Caco-2 (cell line): ENCODE measurements around the gene TSPAN12. TPM values are rescaled to one million over a fixed set of nuclear protein-coding genes. Genes with fewer than 3 reads are reported as not detected.

Source experiments
- BruUV-seq: library from RNA; stranded (reverse); fragments of 400-500 nt; replicated peaks from 2 replicates; lab custom pipeline; 2021; lab: Mats Ljungman, UMichigan
- CTCF ChIA-PET: fragments of 300-600 bp; sonication (Branson Sonifier 250); formaldehyde crosslinking; loops from one replicate; lab custom pipeline; 2022; ENCODE audit warnings: antibody characterized with exemption; lab: Charles Lee
- POLR2A ChIA-PET: fragments of 300-600 bp; sonication (Branson Sonifier 250); formaldehyde crosslinking; loops from one replicate; lab custom pipeline; 2022; ENCODE audit warnings: antibody characterized with exemption; lab: Charles Lee
- DNase-seq, 2 experiments: peaks; one replicate each; pipeline versions ENCODE4 v3.0.0 to v3.0.0-alpha.2; 2020 to 2022
- H3K27me3 ChIP-seq: replicated peaks from 2 replicates; pipeline ENCODE4 v1.6.0; 2011; ENCODE audit warnings: low read length; ENCODE audit not compliant: control insufficient read depth, insufficient read depth
- H3K36me3 ChIP-seq: 2 replicates; pipeline ENCODE4 v1.5.1; 2011; ENCODE audit warnings: low read length; ENCODE audit not compliant: control insufficient read depth, insufficient read depth
- H3K4me1 ChIP-seq: fragments of 250-450 bp; sonication (Bioruptor Pico); 2 replicates; pipeline ENCODE4 v1.5.1; 2020; ENCODE audit warnings: mild to moderate bottlenecking
- H3K4me3 ChIP-seq: 2 replicates; pipeline ENCODE4 v1.5.1; 2011; ENCODE audit warnings: low read depth, mild to moderate bottlenecking, control low read depth, low read length
- H3K9me3 ChIP-seq: fragments of 250-450 bp; sonication (Bioruptor Pico); 2 replicates; pipeline ENCODE4 v1.5.1; 2020; ENCODE audit warnings: mild to moderate bottlenecking, moderate library complexity
- H3K27ac Mint-ChIP-seq: one replicate; pipeline ENCODE4 v1.8.0; 2022; ENCODE audit warnings: mixed read lengths; ENCODE audit not compliant: unreplicated experiment
- H3K27me3 Mint-ChIP-seq: one replicate; pipeline ENCODE4 v1.8.0; 2022; ENCODE audit warnings: mixed read lengths; ENCODE audit not compliant: insufficient read depth, unreplicated experiment
- H3K36me3 Mint-ChIP-seq: one replicate; pipeline ENCODE4 v1.8.0; 2022; ENCODE audit warnings: mild to moderate bottlenecking, mixed read lengths; ENCODE audit not compliant: insufficient read depth, unreplicated experiment
- H3K4me1 Mint-ChIP-seq: one replicate; pipeline ENCODE4 v1.8.0; 2022; ENCODE audit warnings: low read depth, mixed read lengths; ENCODE audit not compliant: unreplicated experiment
- H3K4me3 Mint-ChIP-seq: one replicate; pipeline ENCODE4 v1.8.0; 2022; ENCODE audit warnings: mild to moderate bottlenecking, moderate library complexity, mixed read lengths; ENCODE audit not compliant: unreplicated experiment
- H3K9me3 Mint-ChIP-seq: one replicate; pipeline ENCODE4 v1.8.0; 2022; ENCODE audit warnings: mixed read lengths; ENCODE audit not compliant: unreplicated experiment
- intact Hi-C: fragments of 100-400 bp; cut with micrococcal nuclease; formaldehyde crosslinking; loops from one replicate; pipeline ENCODE4 v1.10.0; 2022; ENCODE audit not compliant: unreplicated experiment
- total RNA-seq: library from RNA; stranded (reverse); gene quantifications from 2 replicates; pipeline ENCODE4 v1.2.3, GENCODE V29; 2022
- TF ChIP-seq, protein P1 (sequence below), 2 experiments: fragments of 200-600 bp in 1 of 2; IDR thresholded peaks; 1 replicate in 1 of 2; 2 replicates in 1 of 2; pipeline versions ENCODE4 v1.5.1 to v1.8.0; 2011 to 2022; ENCODE audit warnings: antibody characterized with exemption in 1 of 2, control low read depth in 1 of 2, inconsistent platforms in 1 of 2, low read depth in 1 of 2, low read length in 1 of 2, mild to moderate bottlenecking in 1 of 2, moderate library complexity in 1 of 2; ENCODE audit not compliant: insufficient read depth in 1 of 2, severe bottlenecking in 1 of 2, unreplicated experiment in 1 of 2

The TSPAN12 gene
- total RNA-seq, 1 experiment from 2014 or later = 4.1 TPM

DNA sequence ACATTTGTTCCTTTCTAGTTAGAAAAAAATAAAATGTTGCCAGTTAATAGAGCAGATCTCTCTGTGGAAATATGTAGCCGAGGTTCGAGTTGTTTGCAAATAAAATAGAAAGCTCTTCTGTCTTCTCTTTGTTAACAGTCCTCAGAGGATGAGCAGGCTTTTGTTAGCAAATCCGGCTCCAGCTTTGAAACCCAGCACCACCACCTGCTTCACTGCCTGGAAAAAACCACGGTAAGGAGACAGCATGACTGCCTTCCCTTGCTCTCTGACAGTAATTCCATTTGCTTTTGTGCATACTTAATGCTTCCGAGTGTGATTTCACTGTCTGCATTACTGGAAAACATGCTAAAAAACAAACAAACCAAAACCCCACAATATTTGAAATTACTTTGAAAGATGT is 115.6 kb downstream of the TSPAN12 start:
- Histone ChIP-seq H3K27me3 (no peaks in the 10 kb centered on the region), H3K36me3 (no peaks in the 10 kb centered on the region), H3K4me3 (no peak overlapping the region), H3K4me1 (no peaks in the 10 kb centered on the region), H3K9me3 (no peaks in the 10 kb centered on the region)
- Mint-ChIP-seq H3K27ac (no peak overlapping the region), H3K36me3 (no peaks in the 10 kb centered on the region), H3K4me1 (no peaks in the 10 kb centered on the region), H3K4me3 (no peak overlapping the region), H3K9me3 (no peaks in the 10 kb centered on the region), H3K27me3 (peaks cover 12% of the 10 kb centered on the region)
- TF ChIP-seq, protein P1, sequence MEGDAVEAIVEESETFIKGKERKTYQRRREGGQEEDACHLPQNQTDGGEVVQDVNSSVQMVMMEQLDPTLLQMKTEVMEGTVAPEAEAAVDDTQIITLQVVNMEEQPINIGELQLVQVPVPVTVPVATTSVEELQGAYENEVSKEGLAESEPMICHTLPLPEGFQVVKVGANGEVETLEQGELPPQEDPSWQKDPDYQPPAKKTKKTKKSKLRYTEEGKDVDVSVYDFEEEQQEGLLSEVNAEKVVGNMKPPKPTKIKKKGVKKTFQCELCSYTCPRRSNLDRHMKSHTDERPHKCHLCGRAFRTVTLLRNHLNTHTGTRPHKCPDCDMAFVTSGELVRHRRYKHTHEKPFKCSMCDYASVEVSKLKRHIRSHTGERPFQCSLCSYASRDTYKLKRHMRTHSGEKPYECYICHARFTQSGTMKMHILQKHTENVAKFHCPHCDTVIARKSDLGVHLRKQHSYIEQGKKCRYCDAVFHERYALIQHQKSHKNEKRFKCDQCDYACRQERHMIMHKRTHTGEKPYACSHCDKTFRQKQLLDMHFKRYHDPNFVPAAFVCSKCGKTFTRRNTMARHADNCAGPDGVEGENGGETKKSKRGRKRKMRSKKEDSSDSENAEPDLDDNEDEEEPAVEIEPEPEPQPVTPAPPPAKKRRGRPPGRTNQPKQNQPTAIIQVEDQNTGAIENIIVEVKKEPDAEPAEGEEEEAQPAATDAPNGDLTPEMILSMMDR (IDR thresholded peaks at IDR 0.05; ENCODE audit: insufficient read depth in 1 of 2, low read depth in 1 of 2, low read length in 1 of 2, severe bottlenecking in 1 of 2, unreplicated experiment in 1 of 2) = no peak
- ChIA-PET CTCF (no interaction called here), POLR2A (no interaction called here)
- intact Hi-C loops = no loop called here
- BruUV-seq = no TSS peak
- DNase-seq = no peak

DNA sequence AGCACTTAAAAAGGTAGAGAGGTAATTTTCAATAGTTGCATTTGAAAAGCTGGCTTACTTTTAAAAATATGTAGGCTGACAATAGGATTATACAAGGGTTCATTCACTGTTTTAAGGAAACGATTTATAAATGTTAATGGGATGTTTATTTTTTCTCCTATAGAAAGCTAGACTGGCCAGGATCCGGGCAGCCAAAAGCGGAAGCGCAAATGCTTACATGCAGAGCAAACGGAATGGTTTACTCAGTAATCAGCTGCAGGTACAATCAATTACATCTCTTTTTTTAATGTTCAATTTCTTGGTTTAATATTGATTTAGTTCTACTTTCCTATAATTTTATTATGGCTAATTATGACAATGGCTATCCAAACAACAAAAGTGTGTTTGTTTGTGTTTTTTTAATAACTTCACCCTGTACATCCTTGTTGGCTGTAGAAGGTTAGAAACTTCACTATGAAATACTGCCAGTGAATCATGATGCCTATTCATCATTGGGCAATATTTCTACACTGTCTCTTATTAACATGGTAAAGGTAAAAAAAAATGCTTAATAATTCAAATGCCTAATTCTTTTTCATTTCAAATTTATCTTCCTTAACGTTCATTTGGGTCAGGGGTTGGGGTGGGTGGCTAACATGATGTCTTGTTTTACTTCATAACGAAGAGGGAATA is 116.4 kb downstream of the TSPAN12 start:
- no peak overlapping the region for H3K27ac Mint-ChIP-seq

DNA sequence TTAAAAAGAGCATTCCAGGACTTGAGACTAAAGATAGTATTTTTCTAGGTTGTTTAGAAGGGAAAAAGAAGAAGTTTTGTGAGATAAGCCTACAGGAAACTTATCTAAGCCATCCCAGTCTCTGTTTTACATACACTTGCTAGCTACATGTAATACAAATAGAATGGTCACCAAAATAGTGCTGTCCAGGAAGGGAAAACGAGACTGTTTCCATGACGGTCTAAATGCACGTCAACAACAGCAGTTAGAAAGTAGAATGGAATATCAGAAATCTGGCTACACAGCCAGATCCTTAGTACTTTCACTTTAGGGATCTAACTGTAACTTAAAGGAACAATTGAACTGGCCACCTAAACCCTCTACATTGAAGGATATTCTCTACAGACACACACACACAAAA is 117.6 kb downstream of the TSPAN12 start:
- no peaks in the 10 kb centered on the region for H3K4me1 ChIP-seq
- H3K27me3 ChIP-seq = no peaks in the 10 kb centered on the region
- Mint-ChIP-seq H3K36me3 (no peaks in the 10 kb centered on the region), H3K27ac (no peak overlapping the region), H3K4me3 (no peak overlapping the region), H3K9me3 (no peaks in the 10 kb centered on the region), H3K4me1 (no peaks in the 10 kb centered on the region), H3K27me3 (peaks cover 10% of the 10 kb centered on the region)
- H3K36me3 ChIP-seq = no peaks in the 10 kb centered on the region
- ChIA-PET POLR2A (no interaction called here), CTCF (no interaction called here)
- BruUV-seq = no TSS peak
- H3K9me3 ChIP-seq = no peaks in the 10 kb centered on the region
- H3K4me3 ChIP-seq = no peak overlapping the region
- DNase-seq = no peak
- intact Hi-C loops = no loop called here
- TF ChIP-seq, protein P1 (IDR thresholded peaks at IDR 0.05; ENCODE audit: insufficient read depth in 1 of 2, low read depth in 1 of 2, low read length in 1 of 2, severe bottlenecking in 1 of 2, unreplicated experiment in 1 of 2) = no peak

More for the DNA sequence above, 116.4 kb downstream of the TSPAN12 start:
- intact Hi-C loops = no loop called here
- no peaks in the 10 kb centered on the region for H3K4me1 ChIP-seq
- no peak for DNase-seq
- Mint-ChIP-seq H3K4me1 (no peaks in the 10 kb centered on the region), H3K9me3 (no peaks in the 10 kb centered on the region), H3K36me3 (no peaks in the 10 kb centered on the region), H3K27me3 (peaks cover 13% of the 10 kb centered on the region), H3K4me3 (no peak overlapping the region)
- CTCF ChIA-PET = no interaction called here
- H3K27me3 ChIP-seq = no peaks in the 10 kb centered on the region
- POLR2A ChIA-PET = no interaction called here
- no peaks in the 10 kb centered on the region for H3K36me3 ChIP-seq
- no peak overlapping the region for H3K4me3 ChIP-seq
- TF ChIP-seq, protein P1 (IDR thresholded peaks at IDR 0.05; ENCODE audit: insufficient read depth in 1 of 2, low read depth in 1 of 2, low read length in 1 of 2, severe bottlenecking in 1 of 2, unreplicated experiment in 1 of 2) = no peak
- no peaks in the 10 kb centered on the region for H3K9me3 ChIP-seq
- no TSS peak for BruUV-seq
